ENCODE measurements around the gene MED1. TPM values are rescaled to one million over a fixed set of nuclear protein-coding genes. Genes with fewer than 3 reads are reported as not detected.
A peak's percentile ranks its signal among the peaks of the same experiment; 100 is the strongest.

MED1 gene
- total RNA-seq, 4 donors from 2014 or later, result 4.8 to 20.9 (median 18.7) TPM

DNA sequence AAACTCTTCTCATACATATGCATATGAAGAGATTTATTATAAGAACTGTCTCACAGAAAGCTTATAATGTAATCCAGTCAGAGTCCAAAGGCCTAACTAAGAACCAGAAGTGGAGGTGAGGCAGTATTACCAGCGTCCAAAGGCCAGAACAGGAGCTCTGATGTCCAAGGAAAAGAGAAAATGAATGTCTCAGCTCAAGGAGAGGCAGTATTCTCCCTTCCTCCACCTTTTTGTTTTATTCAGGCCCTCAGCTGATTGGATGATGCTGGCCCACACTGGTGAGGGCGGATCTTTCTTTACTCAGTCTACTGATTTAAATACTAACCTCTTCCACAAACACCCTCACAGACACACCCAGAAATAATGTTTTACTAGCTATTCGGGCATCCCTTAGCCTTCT is 93.1 kb downstream of the MED1 start:
- peak overlapping the region; percentile 33 to 77 (median 62) for H3K27ac ChIP-seq
- peak overlapping the region in 1 of 4 donors; percentile 28 for H3K4me3 ChIP-seq
- DNase-seq, result peak; percentile 43
- TF ChIP-seq POLR2AphosphoS5 (IDR thresholded peaks at IDR 0.05), result peak in 2 of 3 donors; percentile 21 to 22
- TF ChIP-seq EP300 (IDR thresholded peaks at IDR 0.05; ENCODE audit: low read depth), result no peak
- no peak for TF ChIP-seq CTCF (IDR thresholded peaks at IDR 0.05)
- no peak for TF ChIP-seq POLR2A (IDR thresholded peaks at IDR 0.05)
- intact Hi-C loops (cut with DNase I; ENCODE audit: low total_unique reads), result no loop called here
- no peaks in the 10 kb centered on the region for H3K9me3 ChIP-seq
- H3K4me1 ChIP-seq, result peaks cover 0 to 35% (median 12%) of the 10 kb centered on the region in 4 donors
- 46 to 60% methylated on average over 1 to 3 of the region's 3 CpGs for WGBS, 2 donors (ENCODE audit: low coverage in 1 of 2)
- H3K36me3 ChIP-seq, result no peaks in the 10 kb centered on the region
- in situ Hi-C loops (cut with MboI; ENCODE audit: low pct_ligation_motif_present in 1 of 4, low pct_unique_long_range_greater_than_20kb in 1 of 4, low sequenced_read_pairs in 3 of 4), result no loop called here
- no peaks in the 10 kb centered on the region for H3K27me3 ChIP-seq

DNA sequence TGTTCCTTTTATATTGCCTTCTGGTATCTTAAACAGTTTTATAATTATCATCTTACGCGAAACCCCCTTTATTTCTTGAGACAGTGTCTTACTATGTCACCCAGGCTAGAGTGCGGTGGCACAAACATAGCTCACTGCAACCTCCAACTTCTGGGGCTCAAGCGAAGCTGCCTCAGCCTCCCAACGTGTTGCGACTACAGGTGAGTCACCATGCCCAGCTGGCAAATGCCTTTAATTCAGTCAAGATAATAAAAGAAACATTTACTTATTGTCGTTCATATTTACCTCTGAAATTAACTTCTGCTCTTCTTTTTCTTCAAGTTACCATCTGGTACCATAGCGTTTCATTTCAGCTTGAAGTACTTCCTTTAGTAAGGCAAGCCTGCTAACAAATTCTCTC is 93.6 kb downstream of the MED1 start:
- H3K27ac ChIP-seq, result peak overlapping the region; percentile 33 to 77 (median 62)
- H3K4me1 ChIP-seq, result peaks cover 0 to 40% (median 14%) of the 10 kb centered on the region in 4 donors
- H3K4me3 ChIP-seq, result peak overlapping the region in 1 of 4 donors; percentile 28
- H3K9me3 ChIP-seq, result no peaks in the 10 kb centered on the region
- no peaks in the 10 kb centered on the region for H3K27me3 ChIP-seq
- no peaks in the 10 kb centered on the region for H3K36me3 ChIP-seq
- DNase-seq, result no peak
- intact Hi-C loops (cut with DNase I; ENCODE audit: low total_unique reads), result no loop called here
- in situ Hi-C loops (cut with MboI; ENCODE audit: low pct_ligation_motif_present in 1 of 4, low pct_unique_long_range_greater_than_20kb in 1 of 4, low sequenced_read_pairs in 3 of 4), result no loop called here
- 72 to 79% methylated on average over 8 of the region's 8 CpGs for WGBS, 2 donors (ENCODE audit: low coverage in 1 of 2)
- TF ChIP-seq EP300 (IDR thresholded peaks at IDR 0.05; ENCODE audit: low read depth) (no peak), POLR2A (IDR thresholded peaks at IDR 0.05) (no peak), POLR2AphosphoS5 (IDR thresholded peaks at IDR 0.05) (no peak), CTCF (IDR thresholded peaks at IDR 0.05) (no peak)

Other genes with a start within 250 kb of the MED1 start
- gene STAC2, start 225.3 kb downstream of the MED1 start, total RNA-seq, result not detected
- gene FBXL20, start 49.6 kb downstream of the MED1 start, total RNA-seq, result 10 to 100 TPM; 13.8 to 49.4 (median 23.1) TPM
- gene CDK12, start 10.2 kb upstream of the MED1 start, total RNA-seq, result 10 to 100 TPM; 31.4 to 66.5 (median 49.4) TPM
- not detected for gene NEUROD2, start 156.7 kb upstream of the MED1 start, total RNA-seq
- 100 to 1,000 TPM; 125 to 509 (median 223) TPM for gene PPP1R1B, start 175.7 kb upstream of the MED1 start, total RNA-seq
- gene STARD3, start 185.9 kb upstream of the MED1 start, total RNA-seq, result 100 to 1,000 TPM in 1 of 4 donors, 10 to 100 TPM in 3; 63.5 to 193 (median 73.2) TPM
- 1 to 10 TPM in 1 of 4 donors, under 1 TPM in 1, not detected in 2; 0.64 to 1.9 TPM for gene TCAP, start 214.1 kb upstream of the MED1 start, total RNA-seq
- 10 to 100 TPM in 1 of 4 donors, 1 to 10 TPM in 2, under 1 TPM in 1; 0.80 to 48.3 (median 1.3) TPM for gene PNMT, start 217.2 kb upstream of the MED1 start, total RNA-seq
- 10 to 100 TPM; 19.9 to 82.6 (median 46.2) TPM for gene PGAP3, start 236.8 kb upstream of the MED1 start, total RNA-seq
- gene ERBB2, start 248.8 kb upstream of the MED1 start, total RNA-seq, result 100 to 1,000 TPM; 175 to 439 (median 234) TPM

All from transverse colon (tissue), 4 donors.